Transverse colon (tissue), 4 donors: ENCODE results near the gene HRAS.

Source experiments
- CTCF ChIP-seq, 5 experiments: fragments of 200-600 bp in 3 of 5; fragments of 450-650 bp in 2 of 5; sonication (generic) in 3 of 5; IDR thresholded peaks; 1 replicate in 2 of 5; 2 replicates in 3 of 5; pipeline ENCODE4 v1.5.1; 2016 to 2017; ENCODE audit warnings: antibody characterized with exemption in 5 of 5, inconsistent platforms in 3 of 5, mild to moderate bottlenecking in 2 of 5, moderate library complexity in 1 of 5
- POLR2A ChIP-seq: fragments of 450-650 bp; IDR thresholded peaks from one replicate; pipeline ENCODE4 v1.6.1; 2016; ENCODE audit warnings: antibody characterized with exemption, mild to moderate bottlenecking, moderate library complexity
- POLR2AphosphoS5 ChIP-seq, 3 donors: sonication (generic); formaldehyde crosslinking; IDR thresholded peaks; one replicate each; pipeline ENCODE4 v1.6.1; 2016; ENCODE audit warnings: antibody characterized with exemption in 3 of 3

- TF ChIP-seq CTCF (IDR thresholded peaks at IDR 0.05) (peak in 2 of 5 experiments; percentile 23 to 24), POLR2AphosphoS5 (IDR thresholded peaks at IDR 0.05) (peak; percentile 73 to 88 (median 83)), POLR2A (peak; percentile 65)
These were observed 40.8 kb upstream of the HRAS start, which contains the start of gene PHRF1 for GRCh38 chr11:575996-576768.
